ENCODE data around the gene ARFGAP1. TPM values are rescaled to one million over a fixed set of nuclear protein-coding genes. Genes with fewer than 3 reads are reported as not detected.

The ARFGAP1 gene
- total and polyA plus RNA-seq, 2 donors (not counting 3 experiments of a cell fraction or from before 2014, with no cell fraction given): 93.7 to 126 TPM

DNA sequence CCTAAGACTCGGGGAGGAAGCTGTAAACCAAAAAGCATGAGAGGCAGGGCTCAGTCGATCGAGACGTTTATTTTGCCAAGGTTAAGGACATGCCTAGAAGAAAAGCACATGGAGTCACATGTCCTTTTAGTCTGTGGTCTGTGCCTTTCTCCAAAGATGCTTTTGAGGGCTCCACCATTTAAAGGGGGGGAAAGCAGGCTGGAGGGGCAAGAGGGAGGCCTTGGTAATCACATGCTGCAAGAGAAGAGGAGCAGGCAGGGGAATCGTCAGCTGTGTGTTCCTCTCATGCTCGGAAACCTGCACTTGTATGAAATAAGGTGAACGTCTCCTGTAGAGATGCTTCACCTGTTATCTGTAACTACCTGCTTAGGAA is 47.5 kb upstream of the ARFGAP1 start:
- CTCF ChIA-PET: interaction anchor here (0.8 to 4.8 kb wide), 7 partner anchors 10 to 157 kb away, joined by 3 to 116 read pairs (median 30); partner anchors contain the start of genes BIRC7, NKAIN4 and YTHDF1
- H3K9me3 ChIP-seq (replicated peaks; ENCODE audit: control insufficient read depth, insufficient read depth, low read length): no peaks in the 10 kb centered on the region

GRCh38 chr20:63226042-63226943 is 46.3 kb upstream of the ARFGAP1 start:
- H3K79me2 ChIP-seq (ENCODE audit: control insufficient read depth, insufficient read depth, low read length): no peaks in the 10 kb centered on the region
- no peaks in the 10 kb centered on the region for H3K9me1 ChIP-seq (replicated peaks; ENCODE audit: control insufficient read depth, extremely low read depth, insufficient read depth, low read length)
- dilution Hi-C loops (cut with MboI; ENCODE audit: extremely low pct_ligation_motif_present, low sequenced_read_pairs) (no loop called here), intact Hi-C loops (cut with micrococcal nuclease) (no loop called here)
- H2AFZ ChIP-seq (ENCODE audit: low read depth, low read length): no peak overlapping the region
- no peaks in the 10 kb centered on the region for H3K36me3 ChIP-seq (ENCODE audit: control insufficient read depth in 2 of 2, extremely low read depth in 1 of 2, insufficient read depth in 2 of 2, low read length in 2 of 2)
- H3K4me2 ChIP-seq (ENCODE audit: insufficient read depth, low read length): no peak overlapping the region
- BruUV-seq (replicated peaks): no TSS peak
- no peak overlapping the region for H3K27ac ChIP-seq (ENCODE audit: insufficient read depth, low read depth, low read length)
- DNase-seq (ENCODE audit: low read depth, low spot score) (no peak), FAIRE-seq (no peak)
- H3K4me1 ChIP-seq (ENCODE audit: control insufficient read depth, extremely low read depth, insufficient read depth, low read length): no peaks in the 10 kb centered on the region
- no peak overlapping the region for H3K9ac ChIP-seq (replicated peaks; ENCODE audit: extremely low read depth, insufficient read depth, low read length)
- peaks cover 0 to 10% of the 10 kb centered on the region in 2 experiments for H3K27me3 ChIP-seq (ENCODE audit: control insufficient read depth in 2 of 2, insufficient read depth in 2 of 2, low read length in 2 of 2)
- POLR2A ChIA-PET: no interaction called here
- CTCF ChIA-PET: interaction anchor here (4.5 to 4.8 kb wide), 2 partner anchors 11 to 156 kb away, joined by 94 to 116 read pairs; partner anchors contain the start of gene BIRC7
- no peaks in the 10 kb centered on the region for H4K20me1 ChIP-seq (replicated peaks; ENCODE audit: control insufficient read depth, extremely low read depth, insufficient read depth, low read length)
- no peaks in the 10 kb centered on the region for H3K9me3 ChIP-seq (replicated peaks; ENCODE audit: control insufficient read depth, insufficient read depth, low read length)
- no peak for TF ChIP-seq MAX (IDR thresholded peaks at IDR 0.05; ENCODE audit: insufficient read depth, insufficient read length)
- TF ChIP-seq JUN (IDR thresholded peaks at IDR 0.05; ENCODE audit: borderline replicate concordance, insufficient read depth, insufficient read length, low read depth): no peak
- TF ChIP-seq GATA2 (IDR thresholded peaks at IDR 0.05; ENCODE audit: insufficient read depth, insufficient read length, low read depth, low read length): no peak
- no peak for TF ChIP-seq EZH2 (IDR thresholded peaks at IDR 0.05; ENCODE audit: borderline replicate concordance, low read depth, low read length, severe bottlenecking)
- TF ChIP-seq FOS (IDR thresholded peaks at IDR 0.05; ENCODE audit: borderline replicate concordance, insufficient read depth, low read length): no peak
- no peak for TF ChIP-seq CTCF (IDR thresholded peaks at IDR 0.05; ENCODE audit: extremely low read depth in 1 of 2, insufficient read depth in 1 of 2, low read depth in 1 of 2, low read length in 2 of 2)
- TF ChIP-seq POLR2AphosphoS5 (IDR thresholded peaks at IDR 0.05; ENCODE audit: insufficient read depth, low read depth, low read length): no peak
- TF ChIP-seq POLR2A (IDR thresholded peaks at IDR 0.05; ENCODE audit: low read depth, low read length): no peak
- TF ChIP-seq MYC (IDR thresholded peaks at IDR 0.05; ENCODE audit: low read depth, low read length): no peak
- H3K4me3 ChIP-seq (replicated peaks in 1 of 3; ENCODE audit: insufficient read depth in 1 of 3, low read depth in 1 of 3, low read length in 3 of 3): no peak overlapping the region

More for the DNA sequence above, 47.5 kb upstream of the ARFGAP1 start:
- H3K9ac ChIP-seq (replicated peaks; ENCODE audit: extremely low read depth, insufficient read depth, low read length): no peak overlapping the region
- no peak for DNase-seq (ENCODE audit: low read depth, low spot score)
- no peaks in the 10 kb centered on the region for H3K79me2 ChIP-seq (ENCODE audit: control insufficient read depth, insufficient read depth, low read length)
- POLR2A ChIA-PET: no interaction called here
- H3K4me1 ChIP-seq (ENCODE audit: control insufficient read depth, extremely low read depth, insufficient read depth, low read length): no peaks in the 10 kb centered on the region
- no peaks in the 10 kb centered on the region for H3K9me1 ChIP-seq (replicated peaks; ENCODE audit: control insufficient read depth, extremely low read depth, insufficient read depth, low read length)
- peaks cover 0 to 8% of the 10 kb centered on the region in 2 experiments for H3K27me3 ChIP-seq (ENCODE audit: control insufficient read depth in 2 of 2, insufficient read depth in 2 of 2, low read length in 2 of 2)
- BruUV-seq (replicated peaks): no TSS peak
- dilution Hi-C loops (cut with MboI; ENCODE audit: extremely low pct_ligation_motif_present, low sequenced_read_pairs): no loop called here
- no peaks in the 10 kb centered on the region for H4K20me1 ChIP-seq (replicated peaks; ENCODE audit: control insufficient read depth, extremely low read depth, insufficient read depth, low read length)
- no peak for TF ChIP-seq POLR2A (IDR thresholded peaks at IDR 0.05; ENCODE audit: low read depth, low read length)
- no peak for TF ChIP-seq GATA2 (IDR thresholded peaks at IDR 0.05; ENCODE audit: insufficient read depth, insufficient read length, low read depth, low read length)
- no peak for TF ChIP-seq JUN (IDR thresholded peaks at IDR 0.05; ENCODE audit: borderline replicate concordance, insufficient read depth, insufficient read length, low read depth)
- no peak for TF ChIP-seq POLR2AphosphoS5 (IDR thresholded peaks at IDR 0.05; ENCODE audit: insufficient read depth, low read depth, low read length)
- TF ChIP-seq MAX (IDR thresholded peaks at IDR 0.05; ENCODE audit: insufficient read depth, insufficient read length): no peak
- no peak for TF ChIP-seq MYC (IDR thresholded peaks at IDR 0.05; ENCODE audit: low read depth, low read length)
- no peak for FAIRE-seq
- no peak overlapping the region for H3K4me2 ChIP-seq (ENCODE audit: insufficient read depth, low read length)
- H3K27ac ChIP-seq (ENCODE audit: insufficient read depth, low read depth, low read length): no peak overlapping the region
- H3K36me3 ChIP-seq (ENCODE audit: control insufficient read depth in 2 of 2, extremely low read depth in 1 of 2, insufficient read depth in 2 of 2, low read length in 2 of 2): no peaks in the 10 kb centered on the region
- no peak overlapping the region for H2AFZ ChIP-seq (ENCODE audit: low read depth, low read length)
- intact Hi-C loops (cut with micrococcal nuclease): no loop called here
- no peak overlapping the region for H3K4me3 ChIP-seq (replicated peaks in 1 of 3; ENCODE audit: insufficient read depth in 1 of 3, low read depth in 1 of 3, low read length in 3 of 3)
